HG03565 (cell line): Measurements from ENCODE around the gene FMR1NB.

ENCODE experiments used
- ATAC-seq: cut with Tn5 transposase; IDR thresholded peaks from one replicate; pipeline ENCODE4 v1.9.1; 2021; ENCODE audit warnings: mild to moderate bottlenecking, moderate library complexity; ENCODE audit not compliant: unreplicated experiment

FMR1NB gene

GRCh38 chrX:148069759-148070503 is 88.8 kb downstream of the FMR1NB start:
- peak; percentile 98 for ATAC-seq

GRCh38 chrX:148070504-148070877 is 89.4 kb downstream of the FMR1NB start:
- no peak for ATAC-seq
